ENCODE results near the gene CRYBA4. TPM values are rescaled to one million over a fixed set of nuclear protein-coding genes. Genes with fewer than 3 reads are reported as not detected.

The CRYBA4 gene
- total and polyA plus RNA-seq, 2 of the 13 experiments (the other 11 are each of a cell fraction or from before 2014, with no cell fraction given), result not detected

GRCh38 chr22:26619510-26619909, 2.3 kb upstream of the CRYBA4 start:
- no peak overlapping the region for H2AFZ ChIP-seq (ENCODE audit: low read length)
- no peak for DNase-seq (ENCODE audit: low spot score)
- ChIA-PET CTCF (ENCODE audit: low intra/inter-chr PET ratio, low total read pairs) (no interaction called here), POLR2A (no interaction called here)
- H4K20me1 ChIP-seq (ENCODE audit: insufficient read depth, low read length), result no peaks in the 10 kb centered on the region
- H3K4me2 ChIP-seq (ENCODE audit: low read depth, low read length), result no peak overlapping the region
- FAIRE-seq, result no peak
- H3K27me3 ChIP-seq (ENCODE audit: control insufficient read depth in 1 of 2, insufficient read depth in 2 of 2, low read length in 2 of 2), result peaks cover 2 to 21% of the 10 kb centered on the region in 2 experiments; a peak in 2 of 5 replicates
- TF ChIP-seq THYN1 (CRISPR knock-in tag; IDR thresholded peaks at IDR 0.05; ENCODE audit: borderline replicate concordance, low read depth), result no peak
- TF ChIP-seq MAFK (conservative IDR thresholded peaks at IDR 0.05 in 1 of 2, IDR thresholded peaks at IDR 0.05 in 1 of 2; ENCODE audit: low read length in 2 of 2), result no peak
- no peak for TF ChIP-seq PHF5A (CRISPR knock-in tag; IDR thresholded peaks at IDR 0.05; ENCODE audit: low read depth, unreplicated experiment)
- no peak for TF ChIP-seq ZBTB44 (CRISPR knock-in tag; IDR thresholded peaks at IDR 0.05)
- TF ChIP-seq GTF3A (CRISPR knock-in tag; conservative IDR thresholded peaks at IDR 0.05), result no peak
- TF ChIP-seq PHF21A (CRISPR knock-in tag; IDR thresholded peaks at IDR 0.05), result no peak
- no peak for TF ChIP-seq ZNF513 (CRISPR knock-in tag; conservative IDR thresholded peaks at IDR 0.05)
- no peak for TF ChIP-seq HHEX (CRISPR knock-in tag; IDR thresholded peaks at IDR 0.05)
- no peak for TF ChIP-seq ZNF773 (CRISPR knock-in tag; IDR thresholded peaks at IDR 0.05; ENCODE audit: borderline replicate concordance)
- no peak for TF ChIP-seq TEAD2 (CRISPR knock-in tag; IDR thresholded peaks at IDR 0.05)
- no peak for TF ChIP-seq POLR2G (IDR thresholded peaks at IDR 0.05; ENCODE audit: low read depth, low read length)
- TF ChIP-seq NFAT5 (CRISPR knock-in tag; IDR thresholded peaks at IDR 0.05), result no peak
- TF ChIP-seq MBD4 (IDR thresholded peaks at IDR 0.05; ENCODE audit: borderline replicate concordance, low read length), result no peak
- TF ChIP-seq ZNF431 (CRISPR knock-in tag; IDR thresholded peaks at IDR 0.05; ENCODE audit: borderline replicate concordance, low read depth), result no peak
- BruUV-seq (replicated peaks), result no TSS peak
- no peak overlapping the region for H3K4me3 ChIP-seq (replicated peaks in 1 of 3; ENCODE audit: insufficient read depth in 1 of 3, low read depth in 2 of 3, low read length in 3 of 3)
- WGBS (ENCODE audit: low lambda C conversion rate), result 31% methylated on average over 4 of the region's 6 CpGs
- H3K79me2 ChIP-seq (ENCODE audit: insufficient read depth, low read length), result no peaks in the 10 kb centered on the region
- no peaks in the 10 kb centered on the region for H3K36me3 ChIP-seq (replicated peaks in 1 of 2; ENCODE audit: control insufficient read depth in 1 of 2, insufficient read depth in 2 of 2, low read length in 2 of 2)
- H3K27ac ChIP-seq (ENCODE audit: extremely low read length, insufficient read depth, low read length), result no peak overlapping the region
- H3K9ac ChIP-seq (ENCODE audit: insufficient read depth, low read depth, low read length), result no peak overlapping the region
- no peaks in the 10 kb centered on the region for H3K4me1 ChIP-seq (ENCODE audit: insufficient read depth, low read length)
- ATAC-seq, result no peak
- intact Hi-C loops (cut with micrococcal nuclease; ENCODE audit: unreplicated experiment), result no loop called here
- in situ Hi-C loops (cut with HindIII; ENCODE audit: extremely low pct_ligation_motif_present, low pct_unique_long_range_greater_than_20kb), result no loop called here
- H3K9me3 ChIP-seq (ENCODE audit: low read length), result no peaks in the 10 kb centered on the region
